Head of caudate nucleus (tissue), 42 donors: ENCODE measurements around the gene ABHD5.
A peak's percentile ranks its signal among the peaks of the same experiment; 100 is the strongest.
"Not testable (repeated sequence)": the region's sequence is repeated elsewhere in the genome, so short reads cannot be mapped to it uniquely, and the experiment has no call there.

ENCODE experiments used
- DNase-seq, 42 donors: peaks; one replicate each; pipeline versions ENCODE4 v3.0.0 to v3.0.0-alpha.2; 2020 to 2021; ENCODE audit warnings: mixed read lengths in 7 of 42
- intact Hi-C: fragments of 100-400 bp; cut with DNase I; formaldehyde crosslinking; loops from one replicate; pipeline ENCODE4 v1.15.0; 2022

ABHD5 gene

DNA sequence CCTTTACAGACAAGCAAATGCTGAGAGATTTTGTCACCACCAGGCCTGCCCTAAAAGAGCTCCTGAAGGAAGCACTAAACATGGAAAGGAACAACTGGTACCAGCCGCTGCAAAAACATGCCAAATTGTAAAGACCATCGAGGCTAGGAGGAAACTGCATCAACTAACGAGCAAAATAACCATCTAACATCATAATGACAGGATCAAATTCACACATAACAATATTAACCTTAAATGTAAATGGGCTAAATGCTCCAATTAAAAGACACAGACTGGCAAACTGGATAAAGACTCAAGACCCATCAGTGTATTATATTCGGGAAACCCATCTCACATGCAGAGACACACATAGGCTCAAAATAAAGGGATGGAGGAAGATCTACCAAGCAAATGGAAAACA lies 9.9 kb upstream of the ABHD5 start:
- DNase-seq, intact Hi-C loops: not testable (repeated sequence)

DNA sequence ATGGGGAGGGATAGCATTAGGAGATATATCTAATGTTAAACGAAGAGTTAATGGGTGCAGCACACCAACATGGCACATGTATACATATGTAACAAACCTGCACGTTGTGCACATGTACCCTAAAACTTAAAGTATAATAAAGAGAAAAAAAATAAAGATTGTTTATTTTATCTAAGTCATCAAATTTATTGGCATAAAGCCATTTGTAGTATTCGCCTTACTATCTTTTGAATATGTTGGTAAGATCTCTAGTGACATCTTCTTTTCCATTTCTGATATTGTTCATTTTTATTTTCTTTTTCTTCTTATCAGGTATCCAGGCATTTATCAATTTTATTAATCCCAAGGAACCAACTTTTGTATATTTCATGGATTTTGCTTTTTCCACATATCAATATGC lies 5.8 kb upstream of the ABHD5 start:
- intact Hi-C loops, result no loop called here
- no peak for DNase-seq

DNA sequence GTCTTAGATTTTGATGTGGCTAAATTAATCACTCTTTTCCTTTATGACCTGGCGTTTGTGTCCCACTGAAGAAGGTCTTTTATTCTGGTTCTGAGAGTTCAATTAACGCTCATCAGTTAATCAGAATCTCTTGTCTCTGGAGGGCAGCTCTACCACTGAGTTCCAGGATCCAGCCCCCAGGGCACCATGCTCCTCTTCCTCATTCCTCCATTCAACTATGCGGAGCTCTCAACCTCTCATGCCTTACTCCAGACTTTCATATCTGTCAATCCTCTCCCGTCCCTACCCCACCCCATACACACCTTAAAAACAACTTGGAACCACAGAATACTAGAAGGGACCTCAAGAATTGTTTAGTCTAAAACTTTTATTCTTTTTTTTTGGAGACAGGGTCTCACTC lies 4.8 kb upstream of the ABHD5 start:
- intact Hi-C loops, result no loop called here
- DNase-seq, result no peak

DNA sequence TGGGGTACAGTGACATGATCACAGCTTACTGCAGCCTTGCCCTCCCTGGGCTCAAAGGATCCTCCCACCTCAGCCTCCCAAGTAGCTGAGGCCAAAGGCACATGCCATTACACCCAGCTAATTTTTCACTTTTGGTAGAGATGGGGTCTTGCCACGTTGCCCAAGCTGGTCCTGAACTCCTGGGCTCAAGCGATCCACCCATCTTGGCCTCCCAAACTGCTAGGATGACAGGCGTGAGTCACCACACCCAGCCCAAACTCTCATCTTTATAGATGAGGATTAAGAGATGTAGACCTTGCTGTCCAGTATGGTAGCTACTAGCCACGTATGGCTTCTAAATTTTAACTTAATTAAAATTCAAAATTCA lies 4.4 kb upstream of the ABHD5 start:
- no peak for DNase-seq
- intact Hi-C loops, result no loop called here

DNA sequence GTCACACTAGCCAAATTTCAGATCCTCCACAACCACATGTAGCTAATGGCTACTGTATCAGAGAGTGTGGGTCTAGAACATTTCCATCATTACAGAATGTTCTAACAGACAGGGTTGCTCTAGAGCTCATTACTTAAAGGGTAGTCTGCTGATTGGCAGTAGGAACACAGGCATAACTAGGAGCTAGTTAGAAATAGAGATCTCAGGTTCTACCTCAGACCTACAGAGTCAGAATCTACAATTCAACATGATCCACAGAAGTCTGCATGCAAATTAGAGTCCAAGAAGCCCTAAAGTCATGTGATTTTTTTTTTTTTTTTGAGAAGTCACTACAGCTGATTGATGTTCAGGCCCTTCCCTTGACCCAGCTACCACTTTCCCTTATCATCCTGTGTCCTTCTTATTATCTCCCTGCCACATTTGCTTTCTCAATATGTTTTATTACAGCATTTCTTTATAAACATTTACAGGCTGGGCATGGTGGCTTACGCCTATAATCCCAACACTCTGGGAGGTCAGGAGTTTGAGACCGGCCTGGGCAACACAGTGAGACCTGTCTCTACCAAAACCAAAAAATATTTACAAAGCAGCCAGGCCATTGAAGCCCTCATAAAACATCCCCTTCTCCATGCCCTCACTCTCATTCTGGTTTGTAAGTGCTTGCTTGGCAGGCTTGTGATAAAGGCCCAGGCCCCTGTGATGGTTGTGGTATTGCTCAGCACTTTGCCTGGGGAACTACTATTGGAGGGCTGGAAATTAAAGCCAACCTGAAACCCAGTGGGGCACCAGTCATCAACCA lies 3.8 kb upstream of the ABHD5 start:
- DNase-seq, result no peak
- intact Hi-C loops, result no loop called here

DNA sequence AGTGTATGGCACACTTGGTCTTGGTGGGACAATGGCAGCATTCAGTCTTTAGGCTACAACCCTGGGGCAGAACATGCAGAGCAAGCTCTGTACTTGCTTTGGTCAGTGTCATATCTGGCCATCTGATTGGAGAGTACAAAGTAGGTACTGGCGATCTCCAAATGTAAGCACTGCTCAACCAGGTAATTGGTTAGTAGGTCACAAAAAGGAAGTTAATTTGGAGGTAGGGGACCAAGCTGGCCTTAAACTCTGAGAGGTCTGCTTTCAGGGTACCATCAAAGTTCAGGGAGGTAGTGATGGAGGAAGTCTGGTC lies 3.3 kb upstream of the ABHD5 start:
- intact Hi-C loops, result no loop called here
- DNase-seq, result no peak

DNA sequence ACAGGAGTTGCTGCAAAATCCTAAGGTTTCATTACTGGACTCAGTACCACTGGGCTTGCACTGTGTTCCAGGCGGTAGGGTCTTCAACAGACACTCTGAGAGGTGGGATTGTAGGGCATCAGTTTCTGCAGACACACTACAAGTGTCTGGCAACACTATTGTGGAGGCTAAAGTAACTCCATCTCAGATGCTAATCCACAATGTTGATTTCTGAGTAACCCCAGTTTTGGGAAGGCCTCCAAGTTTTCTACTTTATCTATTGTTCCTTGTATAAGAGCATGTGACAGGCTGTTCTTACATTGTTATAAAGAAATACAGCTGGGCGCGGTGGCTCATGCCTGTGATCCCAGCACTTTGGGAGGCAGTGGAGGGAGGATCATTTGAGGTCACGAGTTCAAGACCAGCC lies 2.5 kb upstream of the ABHD5 start:
- DNase-seq, result no peak
- intact Hi-C loops, result no loop called here

DNA sequence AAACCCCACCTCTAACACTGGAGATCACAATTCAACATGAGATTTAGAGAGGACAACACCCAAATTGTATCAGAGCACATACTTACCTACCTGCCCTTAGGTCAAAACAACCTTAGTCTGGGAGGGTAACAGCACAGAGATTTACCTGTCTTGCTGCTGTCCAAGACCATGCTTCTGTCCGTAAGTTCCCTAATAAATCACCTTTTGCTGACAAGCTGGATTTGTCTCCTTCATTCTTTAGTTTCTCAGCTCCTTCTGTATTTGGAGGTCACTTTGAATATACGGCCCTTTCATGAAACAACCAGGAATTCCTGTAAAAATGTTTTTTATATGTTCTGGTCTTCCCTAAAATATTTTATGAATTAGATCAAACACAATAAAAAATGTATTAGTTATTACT lies 1.6 kb upstream of the ABHD5 start:
- intact Hi-C loops, result no loop called here
- no peak for DNase-seq

DNA sequence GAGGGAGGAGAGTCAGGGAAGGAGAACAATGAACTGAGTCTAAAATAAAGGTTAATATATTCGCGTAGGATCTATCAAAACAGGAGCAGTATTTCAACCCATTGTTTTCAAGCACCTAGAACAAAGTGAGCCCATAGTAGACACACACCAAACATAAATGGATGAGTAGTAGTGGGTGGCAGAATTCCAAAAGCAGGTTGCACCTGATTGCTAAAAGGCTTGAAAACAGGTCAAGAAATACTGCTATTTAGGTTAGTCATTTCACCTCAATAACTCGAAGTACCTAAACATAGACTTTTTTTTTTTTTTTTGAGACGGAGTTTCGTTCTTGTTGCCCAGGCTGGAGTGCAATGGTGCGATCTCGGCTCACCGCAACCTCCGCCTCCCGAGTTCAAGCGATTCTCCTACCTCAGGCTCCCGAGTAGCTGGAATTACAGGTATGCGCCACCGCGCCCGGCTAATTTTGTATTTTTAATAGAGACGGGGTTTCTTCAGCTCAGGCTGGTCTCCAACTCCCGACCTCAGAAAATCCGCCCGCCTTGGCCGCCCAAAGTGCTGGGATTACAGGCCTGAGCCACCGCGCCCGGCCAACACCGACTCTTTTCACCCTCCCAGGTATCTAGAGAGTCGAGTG lies 855 bp upstream of the ABHD5 start:
- peak in 16 of 42 donors; percentile 4 to 50 (median 26) for DNase-seq
- intact Hi-C loops, result loop anchor here (2.0 kb wide), 1 partner anchor 67 kb away; the partner anchor contains the start of gene ANO10

DNA sequence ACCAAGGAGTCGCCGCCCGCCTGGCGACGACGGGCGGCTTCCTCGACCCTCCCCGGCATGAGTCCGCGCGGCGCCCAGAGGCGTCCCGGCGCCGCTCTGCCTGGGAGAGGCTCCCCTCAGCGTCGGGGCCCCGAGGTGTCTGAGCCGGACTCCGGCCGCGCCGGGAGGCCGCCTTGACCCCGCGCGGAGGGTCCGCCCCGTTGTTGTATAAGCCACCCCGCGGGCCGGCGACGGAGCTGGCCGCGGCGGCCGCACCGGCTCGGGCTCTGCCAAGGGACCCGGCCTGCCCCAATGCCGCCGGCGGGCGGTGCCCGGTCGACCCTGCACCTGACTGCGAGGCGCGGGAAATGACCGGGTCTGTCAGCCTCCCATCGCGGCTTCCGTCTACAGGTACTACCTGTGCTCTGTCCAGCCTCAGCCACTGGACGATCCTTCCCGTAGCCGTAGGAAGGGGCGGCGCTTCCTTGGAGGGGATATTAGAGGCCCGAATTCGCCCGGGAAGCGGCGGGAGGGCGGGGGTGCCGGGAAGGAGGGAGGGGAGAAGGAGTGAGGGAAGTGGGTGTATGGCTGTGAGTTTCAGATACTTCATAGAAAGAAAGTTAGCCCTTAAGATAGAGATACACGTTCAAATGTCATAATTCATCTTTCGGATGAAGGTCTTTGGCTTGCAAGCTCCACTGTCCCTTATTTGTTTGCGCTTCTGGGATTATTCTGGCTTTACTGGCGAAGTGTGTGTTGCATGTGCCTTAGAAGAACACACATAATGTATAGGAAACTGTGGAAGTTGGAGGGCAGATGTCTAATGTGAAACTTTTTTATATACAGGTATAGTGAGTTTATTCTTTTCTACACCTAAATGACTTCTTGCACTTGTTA lies 620 bp downstream of the ABHD5 start:
- peak in 41 of 42 donors; percentile 2 to 69 (median 39) for DNase-seq

DNA sequence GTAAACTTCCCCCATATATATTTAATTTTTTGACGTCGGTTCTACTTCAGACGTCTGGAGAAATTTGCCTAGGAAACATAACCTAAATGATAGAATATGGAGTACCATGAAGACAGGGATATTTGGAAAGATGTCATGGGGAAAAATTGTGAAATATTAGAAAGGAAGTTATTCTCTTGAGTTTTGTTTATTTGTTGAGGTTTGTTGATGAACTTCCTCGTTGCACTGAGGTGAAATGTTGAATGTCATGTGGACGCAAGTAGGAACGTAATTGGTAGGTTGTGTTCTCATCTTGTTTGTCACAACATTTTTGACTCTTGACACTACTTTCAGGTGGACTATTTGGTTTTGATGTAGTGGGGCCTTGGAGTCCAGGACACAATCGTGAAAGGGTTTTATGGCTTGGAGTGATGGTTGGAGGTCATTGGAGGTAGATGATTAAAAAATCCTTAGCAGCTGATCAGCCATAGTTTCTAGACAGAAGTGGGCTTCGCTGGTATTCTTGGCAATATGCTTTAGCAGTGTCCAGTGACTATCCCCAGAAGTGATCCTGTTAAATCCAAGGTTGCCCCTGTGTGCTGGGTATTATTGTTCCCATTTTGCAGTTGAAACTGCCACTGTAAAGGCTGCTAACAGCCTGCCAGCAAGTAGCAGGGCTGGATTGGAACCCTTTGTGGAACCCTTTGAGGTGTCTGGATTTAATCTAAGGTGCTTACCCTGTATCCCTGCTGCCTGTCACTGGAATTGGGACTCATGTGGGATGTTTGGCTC lies 1.5 kb downstream of the ABHD5 start:
- DNase-seq, result no peak
- intact Hi-C loops, result no loop called here

More for the DNA sequence above, 620 bp downstream of the ABHD5 start:
- intact Hi-C loops, result loop anchor here (2.0 kb wide), 1 partner anchor 69 kb away; the partner anchor contains the start of gene ANO10

DNA sequence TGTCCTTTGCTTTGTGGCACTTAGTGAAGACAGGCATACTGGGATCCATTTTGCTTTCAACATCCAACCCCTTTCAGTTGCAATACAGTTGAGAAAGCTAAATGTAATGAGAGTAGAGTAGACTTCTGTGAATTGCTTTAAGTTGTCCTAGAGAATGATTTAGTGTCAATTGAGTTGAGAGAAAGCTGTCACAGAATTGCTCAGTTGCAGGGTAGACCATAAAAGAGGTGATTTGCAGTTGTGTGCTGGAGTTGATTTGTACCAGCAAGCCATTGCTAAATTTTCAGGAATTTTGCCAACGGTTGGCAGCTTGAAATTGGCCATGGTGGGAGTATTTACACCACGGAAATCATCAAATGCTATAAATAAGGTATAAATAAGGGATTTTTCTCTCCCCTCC lies 2.2 kb downstream of the ABHD5 start:
- DNase-seq, result no peak
- intact Hi-C loops, result no loop called here

DNA sequence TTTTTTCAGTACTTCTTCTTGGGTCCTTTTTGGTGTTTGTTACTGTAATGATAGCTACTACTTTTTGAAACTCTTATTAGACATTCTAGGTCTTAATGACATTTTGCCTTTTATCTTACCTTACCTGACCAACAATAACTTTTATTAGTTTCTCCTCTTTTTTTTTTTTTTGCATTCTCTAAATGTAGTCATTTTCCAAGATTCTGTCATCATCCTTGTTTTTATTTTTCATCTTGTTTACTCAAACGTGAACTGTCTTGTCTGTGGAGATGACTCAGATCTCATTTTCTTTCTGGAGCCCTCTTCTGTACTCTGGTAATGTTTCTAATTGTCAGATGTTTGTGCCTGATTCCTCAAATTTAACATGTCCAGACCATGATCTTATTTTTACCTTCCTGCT lies 2.9 kb downstream of the ABHD5 start:
- DNase-seq, result no peak
- intact Hi-C loops, result no loop called here

DNA sequence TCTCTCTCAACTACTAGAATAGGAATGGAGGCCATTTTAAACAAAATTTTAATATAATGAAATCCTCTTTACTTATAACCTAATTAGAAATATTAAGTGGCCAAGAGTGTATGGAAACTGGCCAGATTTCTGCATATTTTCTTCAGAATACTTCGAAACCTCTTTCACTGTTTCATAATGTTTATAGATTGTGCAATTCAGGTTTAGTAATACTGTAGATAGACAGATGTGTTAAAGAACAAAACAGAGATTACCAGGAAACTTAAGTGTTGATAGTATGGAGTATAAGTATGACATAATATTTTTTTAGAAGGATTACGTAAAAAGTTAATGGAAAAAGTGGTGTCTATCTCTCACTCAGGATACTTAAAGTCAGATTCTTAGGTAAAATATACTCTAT lies 4.7 kb downstream of the ABHD5 start:
- intact Hi-C loops, result no loop called here
- DNase-seq, result no peak

DNA sequence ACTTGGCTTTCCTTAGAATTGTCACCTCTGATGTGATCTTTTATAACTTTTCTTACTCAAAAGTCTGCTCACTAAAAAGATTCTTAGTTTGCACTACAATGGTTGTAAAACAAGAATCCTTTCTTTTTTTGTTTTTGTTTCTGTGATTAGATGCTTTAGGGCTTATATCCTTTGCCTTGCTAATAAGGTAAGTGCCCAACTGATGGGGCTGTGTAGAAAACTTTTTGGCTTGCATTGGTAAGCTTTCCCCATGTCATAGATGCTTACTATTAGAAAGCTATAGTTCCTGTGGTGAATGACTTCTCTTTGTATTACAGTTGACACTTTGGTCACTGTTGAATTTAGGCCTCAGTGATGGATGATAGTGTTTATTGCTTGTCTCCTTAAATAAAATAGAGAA lies 5.1 kb downstream of the ABHD5 start:
- intact Hi-C loops, result no loop called here
- DNase-seq, result no peak

DNA sequence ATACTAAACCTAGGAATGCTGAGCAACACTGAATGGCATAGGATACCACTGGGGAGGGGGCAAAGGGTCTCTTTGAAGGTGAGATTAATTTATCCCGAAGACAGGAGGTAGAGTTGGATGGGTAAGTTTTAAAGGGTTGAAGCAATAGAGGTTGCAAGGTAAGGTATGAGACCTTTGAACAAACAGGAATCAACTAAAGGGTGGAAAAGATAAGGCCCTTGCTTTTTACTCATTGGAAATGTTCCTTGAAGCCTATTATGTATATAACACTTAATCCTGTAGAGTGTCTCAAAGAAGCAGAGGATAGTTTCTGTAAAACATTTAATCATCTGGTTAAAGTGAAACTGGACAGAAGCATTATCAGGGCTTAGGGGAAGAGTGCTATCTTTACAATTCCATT lies 5.7 kb downstream of the ABHD5 start:
- no peak for DNase-seq
- intact Hi-C loops, result no loop called here

DNA sequence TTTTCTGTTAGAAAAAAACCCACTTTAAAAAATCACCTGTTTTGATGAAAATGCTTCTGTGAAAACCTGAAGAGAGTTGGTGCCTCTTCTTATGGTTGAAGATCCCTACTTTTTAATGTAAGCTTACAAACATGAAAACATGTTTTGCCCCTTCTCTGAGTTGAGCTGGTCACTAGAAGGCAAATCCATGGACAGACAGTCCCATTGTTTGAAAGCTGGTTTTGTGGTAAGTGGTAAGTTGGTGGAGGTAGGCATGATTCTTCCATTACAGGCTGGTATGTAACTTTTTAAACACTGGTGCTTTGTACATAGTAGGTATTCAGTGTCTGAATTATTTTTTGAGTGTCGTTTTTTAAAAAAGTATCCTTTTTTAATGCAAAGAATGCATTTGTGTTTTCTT lies 6.1 kb downstream of the ABHD5 start:
- DNase-seq, result no peak
- intact Hi-C loops, result no loop called here

DNA sequence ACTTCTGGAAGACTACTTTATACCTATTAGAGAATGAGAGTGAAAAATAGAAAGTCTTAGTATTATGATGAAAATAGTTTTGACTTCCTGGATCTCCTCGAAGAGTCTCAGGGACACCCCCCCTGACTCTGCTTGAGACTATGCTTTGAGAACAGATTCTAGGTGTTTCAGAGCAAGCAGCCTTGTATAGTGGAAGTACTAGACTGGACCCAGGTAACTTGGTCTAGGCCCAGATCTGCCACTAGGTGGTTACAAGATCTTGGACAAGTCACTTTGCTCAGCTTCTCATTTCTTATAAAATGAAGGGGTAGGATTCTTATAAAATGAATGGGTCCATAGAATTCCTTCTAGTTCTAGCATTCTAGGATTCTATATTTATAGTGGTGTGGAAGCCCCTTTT lies 9.1 kb downstream of the ABHD5 start:
- intact Hi-C loops, result no loop called here
- no peak for DNase-seq

DNA sequence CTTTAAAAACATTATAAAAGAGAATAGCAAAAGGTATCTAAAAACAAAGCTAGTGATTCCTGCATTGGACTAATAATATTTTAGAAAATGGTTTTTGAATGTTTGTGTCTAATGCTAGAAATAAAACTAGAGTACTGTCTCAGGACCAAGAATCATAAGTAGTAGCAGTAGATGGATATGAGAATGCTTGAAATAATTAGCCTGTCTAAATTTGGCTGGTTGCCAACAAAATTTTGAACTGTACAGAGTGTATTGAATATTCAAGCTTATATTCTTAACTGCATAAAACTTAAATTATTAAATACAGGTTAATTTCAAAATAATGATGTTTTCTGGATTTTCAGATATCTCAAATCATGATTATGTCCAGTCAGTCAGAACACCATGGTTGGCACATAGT lies 14.0 kb downstream of the ABHD5 start:
- DNase-seq, result no peak
- intact Hi-C loops, result no loop called here

DNA sequence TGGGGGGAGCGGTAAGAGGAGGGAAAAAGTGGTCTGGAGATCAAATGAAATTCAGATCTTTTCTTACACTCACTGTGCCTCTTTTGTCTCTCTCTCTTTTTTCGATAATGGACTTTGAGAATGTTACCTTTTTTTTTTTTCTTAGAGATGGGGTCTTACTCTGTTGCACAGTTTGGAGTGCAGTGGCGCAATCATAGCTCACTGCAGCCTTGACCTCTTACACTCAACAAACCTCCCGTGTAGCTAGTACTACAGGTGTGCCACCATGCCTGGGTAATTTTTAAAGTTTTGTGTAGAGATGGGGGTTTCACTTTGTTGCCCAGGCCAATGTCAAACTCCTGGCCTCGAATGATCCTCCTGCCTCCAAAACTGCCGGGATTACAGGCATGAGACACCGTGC lies 15.6 kb downstream of the ABHD5 start:
- intact Hi-C loops, result no loop called here
- no peak for DNase-seq
